CD4-positive, alpha-beta T cell treated with Interleukin-10 for 1 hour (primary cell): ENCODE data around the gene GGN.
A peak's percentile ranks its signal among the peaks of the same experiment; 100 is the strongest.
"Not testable (repeated sequence)": the region's sequence is repeated elsewhere in the genome, so short reads cannot be mapped to it uniquely, and the experiment has no call there.

Source experiments
- DNase-seq: peaks from one replicate; pipeline ENCODE4 v3.0.0-alpha.2; 2020

GGN gene

DNA sequence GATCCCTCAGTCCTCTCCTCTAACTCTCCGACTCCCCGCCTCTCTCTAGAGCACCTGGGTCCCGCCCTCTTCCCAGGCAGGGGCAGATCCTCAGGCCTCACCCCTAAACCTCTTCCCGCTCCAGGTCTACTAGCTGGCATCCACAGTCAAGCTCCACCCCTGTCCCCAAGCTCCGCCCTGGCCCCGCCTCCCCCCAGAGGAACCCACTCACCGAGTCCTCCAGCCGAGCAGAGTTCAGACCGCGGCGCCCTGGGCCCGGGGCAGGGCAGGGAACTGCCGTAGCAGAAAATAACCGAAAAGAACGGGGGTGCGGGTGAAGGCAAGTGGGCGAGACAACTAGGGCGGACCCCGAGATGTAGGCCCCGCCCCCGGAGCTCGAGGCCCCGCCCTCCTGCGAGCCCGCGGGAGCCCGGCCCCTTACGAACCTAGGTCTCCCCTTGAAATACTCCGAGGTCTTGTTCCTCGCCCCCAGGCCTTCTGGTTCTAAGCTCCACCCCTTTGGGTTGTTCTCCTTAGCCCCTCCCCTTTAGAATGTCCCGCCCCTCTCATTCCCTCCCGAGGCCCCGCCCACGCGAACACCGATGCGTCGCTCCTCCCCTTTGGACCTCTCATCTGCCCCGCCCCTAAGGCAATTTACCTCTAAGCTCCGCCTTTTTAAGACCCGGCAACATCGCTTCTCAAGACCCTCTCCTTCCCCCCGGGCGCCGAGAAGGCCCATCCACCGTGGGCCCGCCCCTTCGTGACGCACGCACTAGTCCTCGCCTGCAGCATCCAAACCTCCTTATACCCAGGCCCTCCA lies at the start of gene GGN:
Gene GGN, minus strand, starts transcription at position 485 of the 799 bp plus-strand sequence. CDS start 773 bp downstream, outside the sequence.
- DNase-seq: peak; percentile 89

GRCh38 chr19:38437295-38437694 lies 49.5 kb upstream of the GGN start:
- no peak for DNase-seq

- DNase-seq: no peak
These were observed 46.8 kb upstream of the GGN start for GRCh38 chr19:38434549-38435051.

GRCh38 chr19:38433268-38433733 lies 45.5 kb upstream of the GGN start, which contains the start of gene RYR1:
Gene RYR1 (plus strand): TSS chr19:38433691. CDS start chr19:38433830, 139 bp downstream.
- DNase-seq: peak; percentile 48

DNA sequence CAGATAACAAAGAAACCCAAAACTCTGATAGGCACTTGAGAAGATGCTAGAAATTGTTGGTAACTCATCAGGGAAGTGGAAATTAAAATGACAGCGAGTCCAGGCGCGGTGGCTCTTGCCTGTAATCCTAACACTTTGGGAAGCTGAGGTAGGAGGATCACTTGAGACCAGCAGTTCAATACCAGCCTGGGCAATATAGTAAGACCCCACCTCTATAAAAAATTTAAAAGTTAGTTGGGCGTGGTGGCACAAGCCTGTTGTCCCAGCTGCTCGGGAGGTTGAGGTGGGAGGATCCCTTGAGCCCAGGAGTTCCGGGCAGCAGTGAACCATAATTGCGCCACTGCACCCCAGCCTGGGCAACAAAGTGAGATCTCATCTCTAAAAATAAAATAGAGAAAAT lies 43.1 kb upstream of the GGN start:
- DNase-seq: no peak

DNA sequence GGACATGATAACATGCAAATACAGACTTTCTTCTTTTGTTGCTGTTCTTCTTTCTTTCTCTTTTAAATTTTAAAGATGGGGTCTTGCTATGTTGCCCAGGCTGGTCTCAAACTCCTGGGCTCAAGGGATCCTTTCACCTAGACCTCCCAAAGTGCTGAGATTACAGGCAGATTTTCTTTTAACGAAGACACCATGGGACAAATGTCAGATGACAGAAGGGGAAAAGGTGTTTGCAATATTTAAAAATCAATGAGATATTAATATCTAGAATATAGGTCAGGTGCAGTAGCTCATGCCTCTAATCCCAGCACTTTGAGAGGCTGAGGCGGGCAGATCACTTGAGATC lies 42.0 kb upstream of the GGN start:
- no peak for DNase-seq

GRCh38 chr19:38429055-38429810 lies 41.4 kb upstream of the GGN start:
- DNase-seq: no peak

DNA sequence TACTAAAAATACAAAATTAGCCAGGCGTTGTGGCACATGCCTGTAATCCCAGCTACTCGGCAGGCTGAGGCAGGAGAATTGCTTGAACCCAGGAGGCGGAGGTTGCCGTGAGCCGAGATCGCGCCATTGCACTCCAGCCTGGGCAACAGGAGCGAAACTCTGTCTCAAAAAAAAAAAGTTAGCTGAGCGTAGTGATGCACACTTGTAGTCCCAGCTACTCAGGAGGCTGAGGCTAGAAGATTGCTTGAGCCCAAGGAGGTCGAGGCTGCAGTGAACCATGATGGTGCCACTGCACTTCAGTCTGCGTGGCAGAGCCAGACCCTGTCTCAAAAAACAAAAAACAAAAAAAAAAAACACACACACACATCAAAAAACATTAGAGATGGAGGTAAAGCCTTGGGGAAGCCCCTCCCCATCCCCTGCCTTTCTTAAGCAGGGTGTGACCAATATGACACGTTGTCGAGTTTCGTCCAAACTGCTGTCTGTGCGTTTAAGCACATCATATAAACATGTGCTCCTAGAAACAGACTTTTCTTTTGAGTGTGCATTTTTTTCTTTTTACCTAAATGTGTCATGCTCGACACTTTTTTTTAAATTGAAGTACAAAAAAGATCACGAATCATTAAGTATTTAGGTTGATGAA lies 39.3 kb upstream of the GGN start:
- peak; percentile 39 for DNase-seq

GRCh38 chr19:38425810-38426466 lies 38.1 kb upstream of the GGN start, which contains the start of gene RASGRP4:
Gene RASGRP4 (minus strand): TSS chr19:38426219. CDS start chr19:38426091, 128 bp downstream.
- DNase-seq: peak; percentile 43

DNA sequence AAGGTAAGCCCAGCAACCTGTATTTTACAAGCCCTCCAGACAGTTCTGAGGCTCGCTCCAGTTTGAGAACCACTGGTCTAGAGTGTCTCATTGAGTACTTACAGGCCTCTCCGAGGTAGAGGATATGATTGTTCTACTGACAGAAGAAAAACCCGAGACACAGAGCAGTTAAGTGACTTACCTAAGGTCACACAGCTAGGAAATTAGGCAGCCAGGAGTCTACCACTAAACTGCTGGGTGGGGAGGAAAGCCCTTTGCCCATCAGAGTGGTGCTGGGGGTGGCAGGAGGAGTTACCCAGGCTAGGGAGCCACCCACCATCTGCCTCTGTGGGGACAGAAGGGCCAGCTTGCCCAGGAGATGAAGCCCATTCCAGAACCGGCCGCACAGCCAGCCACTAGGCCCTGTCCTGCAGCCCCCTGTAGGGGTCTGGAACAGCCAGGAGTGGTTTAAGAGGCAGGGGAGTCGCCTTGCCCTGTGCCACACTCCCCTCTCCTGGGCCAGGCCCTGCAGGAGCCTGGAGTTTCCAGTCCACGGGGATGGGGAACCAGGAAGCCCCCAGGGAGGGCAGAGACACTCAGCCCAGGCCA lies 37.5 kb upstream of the GGN start:
- no peak for DNase-seq

DNA sequence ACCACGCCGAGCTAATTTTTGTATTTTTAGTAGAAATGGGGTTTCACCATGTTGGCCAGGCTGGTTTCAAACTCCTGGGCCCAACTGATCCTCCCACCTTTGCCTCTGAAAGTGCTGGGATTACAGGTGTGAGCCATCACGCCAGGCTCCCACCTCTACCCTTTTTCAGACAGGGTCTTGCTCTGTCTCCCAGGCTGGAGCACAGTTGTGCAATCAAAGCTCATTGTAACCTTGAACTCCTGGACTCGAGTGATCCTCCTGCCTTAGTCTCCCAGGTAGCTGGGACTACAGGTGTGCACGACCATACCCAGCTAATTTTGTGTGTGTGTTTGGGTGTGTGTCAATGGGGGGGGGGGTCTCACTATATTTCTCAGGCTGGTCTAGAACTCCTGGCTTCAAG lies 36.4 kb upstream of the GGN start:
- DNase-seq: no peak

DNA sequence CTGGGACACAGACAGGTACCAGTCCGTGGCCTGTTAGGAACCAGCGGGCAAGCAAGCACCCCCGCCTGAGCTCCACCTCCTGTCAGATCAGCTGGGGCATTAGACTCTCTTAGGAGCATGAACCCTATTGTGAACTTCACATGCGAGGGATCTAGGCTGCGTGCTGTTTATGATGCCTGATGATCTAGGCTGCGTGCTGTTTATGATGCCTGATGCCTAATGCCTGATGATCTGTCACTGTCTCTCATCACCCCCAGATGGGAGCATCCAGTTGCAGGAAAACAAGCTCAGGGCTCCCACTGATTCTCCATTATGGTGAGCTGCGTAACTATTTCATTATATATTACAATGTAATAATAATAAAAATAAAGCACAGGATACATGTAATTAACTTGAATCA lies 34.6 kb upstream of the GGN start:
- no peak for DNase-seq

- no peak for DNase-seq
These were observed 34.0 kb upstream of the GGN start for GRCh38 chr19:38421856-38422255.

DNA sequence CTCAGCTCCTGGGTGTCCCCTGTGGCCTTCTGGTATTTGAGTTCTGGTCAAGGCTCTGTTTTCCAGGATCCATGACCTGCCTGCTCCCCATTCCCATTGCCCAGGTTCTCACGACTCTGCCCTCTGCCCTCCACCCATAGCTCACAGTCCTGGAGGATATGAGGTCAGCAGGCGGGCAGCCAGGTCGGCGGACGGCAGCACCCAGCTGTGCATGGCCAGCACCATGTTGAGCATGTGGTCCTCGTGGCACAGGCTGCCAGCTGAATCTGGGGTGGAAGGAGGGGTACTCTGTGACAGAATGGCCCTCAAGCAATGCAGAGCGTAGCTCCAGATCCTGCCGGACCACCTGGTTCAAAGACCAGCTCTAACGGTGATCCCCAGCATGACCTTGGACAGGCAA lies 33.1 kb upstream of the GGN start:
- no peak for DNase-seq

GRCh38 chr19:38417544-38418506 lies 30.0 kb upstream of the GGN start:
- peak; percentile 72 for DNase-seq

- DNase-seq: no peak
These were observed 29.3 kb upstream of the GGN start for GRCh38 chr19:38417146-38417543.

DNA sequence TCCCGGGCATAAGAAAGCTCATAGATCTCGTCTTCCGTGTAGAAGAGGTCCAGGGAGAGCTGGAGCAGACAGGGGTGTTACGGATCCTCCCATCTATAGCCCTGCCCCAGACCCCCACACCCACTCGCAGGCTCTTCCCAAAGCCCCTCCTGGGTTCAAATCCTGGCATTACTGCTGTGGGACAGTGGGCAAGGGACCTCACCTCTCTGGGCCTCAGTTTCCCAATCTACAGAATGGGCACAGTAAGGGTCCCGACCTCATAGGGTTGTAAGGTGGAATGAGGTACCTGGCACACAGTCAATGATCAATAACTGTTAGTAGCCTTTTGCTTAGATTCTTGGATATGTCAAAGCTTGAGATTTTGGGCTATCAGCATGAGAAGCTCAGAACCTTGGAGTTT lies 25.6 kb upstream of the GGN start:
- no peak for DNase-seq

DNA sequence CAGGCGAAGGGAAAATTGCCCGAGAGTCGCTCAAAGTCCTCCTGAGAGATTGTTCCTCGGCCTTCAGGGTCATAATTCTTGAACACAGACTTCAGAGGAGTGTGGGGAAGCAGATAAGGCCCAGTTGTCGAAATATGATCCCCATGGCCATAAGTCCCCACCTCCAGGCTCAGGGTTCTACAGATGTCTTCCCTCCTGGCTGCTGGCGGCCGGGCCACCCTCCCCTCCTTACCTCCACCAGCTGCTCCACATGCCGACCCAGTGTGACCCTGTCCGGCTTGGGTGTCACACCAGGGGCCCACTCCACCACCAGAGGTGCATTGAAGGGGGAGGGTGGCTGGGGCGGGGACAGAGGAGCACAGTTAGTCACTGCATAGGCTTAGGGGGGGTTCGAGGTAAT lies 25.1 kb upstream of the GGN start:
- no peak for DNase-seq

GRCh38 chr19:38412491-38412890 lies 24.7 kb upstream of the GGN start:
- no peak for DNase-seq

- not testable (repeated sequence) for DNase-seq
These were observed 24.1 kb upstream of the GGN start for GRCh38 chr19:38411898-38412297.
